Measurements from ENCODE around the gene PBX1.

The PBX1 gene

GRCh38 chr1:164704954-164705353 lies 146.0 kb downstream of the PBX1 start:
- H3K27ac ChIP-seq: no peak overlapping the region
- no peak overlapping the region for H3K4me2 ChIP-seq
- no peaks in the 10 kb centered on the region for H3K27me3 ChIP-seq (ENCODE audit: insufficient read depth, low read depth)
- H3K4me3 ChIP-seq (IDR thresholded peaks at IDR 0.05; ENCODE audit: insufficient read depth, low read depth, low read length): no peak overlapping the region
- no peak overlapping the region for H2AFZ ChIP-seq (ENCODE audit: low read depth)
- H4K20me1 ChIP-seq (ENCODE audit: insufficient read depth): no peaks in the 10 kb centered on the region
- TF ChIP-seq CTCF (conservative IDR thresholded peaks at IDR 0.05; ENCODE audit: low read depth, low read length): no peak
- H3K4me1 ChIP-seq (ENCODE audit: low read depth, poor library complexity, severe bottlenecking): no peaks in the 10 kb centered on the region
- H3K36me3 ChIP-seq (ENCODE audit: insufficient read depth): no peaks in the 10 kb centered on the region
- H3K9ac ChIP-seq: no peak overlapping the region
- no peaks in the 10 kb centered on the region for H3K79me2 ChIP-seq (ENCODE audit: insufficient read depth, low read depth)

- H3K4me2 ChIP-seq: no peak overlapping the region
- H2AFZ ChIP-seq (ENCODE audit: low read depth): no peak overlapping the region
- H4K20me1 ChIP-seq (ENCODE audit: insufficient read depth): no peaks in the 10 kb centered on the region
- H3K27ac ChIP-seq: no peak overlapping the region
- H3K4me1 ChIP-seq (ENCODE audit: low read depth, poor library complexity, severe bottlenecking): no peaks in the 10 kb centered on the region
- H3K9ac ChIP-seq: no peak overlapping the region
- H3K27me3 ChIP-seq (ENCODE audit: insufficient read depth, low read depth): no peaks in the 10 kb centered on the region
- no peaks in the 10 kb centered on the region for H3K79me2 ChIP-seq (ENCODE audit: insufficient read depth, low read depth)
- no peak overlapping the region for H3K4me3 ChIP-seq (IDR thresholded peaks at IDR 0.05; ENCODE audit: insufficient read depth, low read depth, low read length)
- TF ChIP-seq CTCF (conservative IDR thresholded peaks at IDR 0.05; ENCODE audit: low read depth, low read length): no peak
- H3K36me3 ChIP-seq (ENCODE audit: insufficient read depth): no peaks in the 10 kb centered on the region
These were observed 147.6 kb downstream of the PBX1 start for GRCh38 chr1:164706606-164706987.

GRCh38 chr1:164707868-164708331 lies 148.9 kb downstream of the PBX1 start:
- H3K27me3 ChIP-seq (ENCODE audit: insufficient read depth, low read depth): no peaks in the 10 kb centered on the region
- TF ChIP-seq CTCF (conservative IDR thresholded peaks at IDR 0.05; ENCODE audit: low read depth, low read length): no peak
- no peak overlapping the region for H2AFZ ChIP-seq (ENCODE audit: low read depth)
- no peaks in the 10 kb centered on the region for H3K4me1 ChIP-seq (ENCODE audit: low read depth, poor library complexity, severe bottlenecking)
- no peak overlapping the region for H3K4me2 ChIP-seq
- no peak overlapping the region for H3K9ac ChIP-seq
- no peak overlapping the region for H3K4me3 ChIP-seq (IDR thresholded peaks at IDR 0.05; ENCODE audit: insufficient read depth, low read depth, low read length)
- H3K27ac ChIP-seq: no peak overlapping the region
- no peaks in the 10 kb centered on the region for H4K20me1 ChIP-seq (ENCODE audit: insufficient read depth)
- no peaks in the 10 kb centered on the region for H3K79me2 ChIP-seq (ENCODE audit: insufficient read depth, low read depth)
- no peaks in the 10 kb centered on the region for H3K36me3 ChIP-seq (ENCODE audit: insufficient read depth)

- Histone ChIP-seq H3K79me2 (ENCODE audit: insufficient read depth, low read depth) (no peaks in the 10 kb centered on the region), H3K27me3 (ENCODE audit: insufficient read depth, low read depth) (no peaks in the 10 kb centered on the region), H3K4me1 (ENCODE audit: low read depth, poor library complexity, severe bottlenecking) (no peaks in the 10 kb centered on the region), H2AFZ (ENCODE audit: low read depth) (no peak overlapping the region), H3K27ac (no peak overlapping the region), H3K4me2 (no peak overlapping the region), H4K20me1 (ENCODE audit: insufficient read depth) (no peaks in the 10 kb centered on the region), H3K9ac (no peak overlapping the region), H3K36me3 (ENCODE audit: insufficient read depth) (no peaks in the 10 kb centered on the region), H3K4me3 (IDR thresholded peaks at IDR 0.05; ENCODE audit: insufficient read depth, low read depth, low read length) (no peak overlapping the region)
- no peak for TF ChIP-seq CTCF (conservative IDR thresholded peaks at IDR 0.05; ENCODE audit: low read depth, low read length)
These were observed 149.6 kb downstream of the PBX1 start for GRCh38 chr1:164708596-164708995.
